Medulla oblongata (tissue), 1 donor: ENCODE measurements around the gene CLDN24.
"Not testable (repeated sequence)": the region's sequence is repeated elsewhere in the genome, so short reads cannot be mapped to it uniquely, and the experiment has no call there.

Experiments
- DNase-seq: peaks from one replicate; pipeline ENCODE4 v3.0.0-alpha.2; 2015; ENCODE audit errors: extremely low spot score

The CLDN24 gene

DNA sequence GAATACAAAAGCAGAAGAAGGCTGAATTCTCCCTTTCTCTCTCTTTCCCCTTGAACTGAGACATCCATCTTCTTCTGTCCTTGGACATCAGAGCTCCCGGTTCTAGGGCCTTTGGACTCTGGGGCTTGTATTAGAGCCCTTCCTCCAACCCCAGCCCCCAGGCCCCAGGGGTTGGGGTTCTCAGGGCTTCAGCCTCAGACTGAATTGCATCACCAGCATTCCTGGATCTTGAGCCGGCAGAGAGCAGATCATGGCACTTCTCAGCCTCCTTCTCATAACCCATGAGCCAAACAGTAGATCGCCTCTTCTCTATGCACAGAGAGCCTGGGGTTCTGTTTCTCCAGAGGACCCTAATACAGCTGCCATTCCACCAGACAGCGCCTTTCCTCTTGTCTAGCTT, 25.3 kb upstream of the CLDN24 start:
- DNase-seq: no peak

DNA sequence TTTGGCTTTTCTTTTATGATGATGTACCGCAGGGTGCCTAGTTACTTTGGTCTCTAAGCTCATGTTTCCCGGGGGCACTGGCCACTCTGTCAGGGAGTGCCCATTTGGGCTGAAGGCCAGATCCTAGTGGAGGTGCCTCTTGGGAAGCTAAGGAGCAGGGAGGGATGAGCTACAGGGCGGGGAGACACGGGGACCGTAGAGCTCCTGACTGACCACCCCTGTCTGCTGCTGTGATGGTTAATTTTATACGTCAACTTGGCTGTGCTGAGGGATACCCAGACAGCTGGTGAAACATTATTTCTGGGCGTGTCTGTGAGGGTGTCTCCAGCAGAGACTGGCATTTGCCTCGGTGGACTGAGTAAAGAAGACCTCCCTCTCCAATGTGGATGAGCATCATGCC, 24.9 kb upstream of the CLDN24 start:
- DNase-seq: no peak

DNA sequence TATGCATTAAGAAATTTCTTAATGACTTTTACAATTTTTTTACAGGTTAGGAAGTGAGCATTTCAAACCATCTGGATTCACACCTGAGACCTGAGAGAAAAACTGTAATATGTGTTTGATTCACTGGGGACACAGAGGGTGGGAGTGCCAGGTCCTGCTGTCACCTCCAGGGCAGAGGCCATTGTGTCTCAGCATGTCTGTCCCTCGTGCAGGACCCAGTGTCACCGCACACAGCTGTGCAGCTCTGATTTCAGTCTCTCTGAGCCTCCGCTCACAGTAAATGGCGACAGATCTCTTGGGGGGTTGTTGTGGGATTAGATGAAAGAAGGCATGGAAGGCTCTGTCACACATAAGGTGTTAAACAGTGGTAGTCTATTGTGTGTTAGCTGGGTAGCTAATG, 23.0 kb upstream of the CLDN24 start:
- DNase-seq: no peak

DNA sequence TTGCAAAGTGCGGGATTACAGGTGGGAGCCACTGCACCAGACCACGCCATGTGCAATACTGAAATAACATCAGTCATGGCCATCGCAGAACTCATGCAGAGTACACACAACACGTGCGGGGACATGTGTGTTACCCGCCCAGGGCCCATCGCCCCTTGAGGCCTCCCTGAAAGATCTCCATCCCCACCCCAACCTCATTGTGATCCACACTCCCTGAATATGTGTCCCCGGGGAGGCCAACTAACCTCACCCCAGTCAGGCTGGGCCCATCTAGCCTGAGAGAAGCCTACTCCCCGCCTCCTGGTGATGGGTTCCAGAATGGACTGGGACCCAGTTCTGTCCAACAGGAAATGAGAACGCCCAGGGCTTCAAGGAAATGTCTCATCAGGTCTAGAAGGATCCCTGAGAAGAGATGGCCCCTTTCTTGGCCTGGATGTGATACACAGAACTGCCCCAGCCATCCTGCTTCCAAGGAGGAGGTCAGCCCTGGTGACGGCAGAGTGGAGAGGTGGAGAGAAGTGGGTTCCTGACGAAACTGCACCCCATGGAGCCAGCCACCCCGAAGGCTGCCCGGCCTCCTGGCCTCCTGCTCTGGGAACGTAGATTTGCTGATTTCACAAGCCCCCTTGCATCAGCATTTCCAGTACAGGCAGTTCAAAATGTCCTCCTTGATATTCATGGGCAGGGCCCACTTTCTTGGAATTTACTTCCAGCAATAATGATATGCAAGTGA, 22.5 kb upstream of the CLDN24 start:
- DNase-seq: no peak

DNA sequence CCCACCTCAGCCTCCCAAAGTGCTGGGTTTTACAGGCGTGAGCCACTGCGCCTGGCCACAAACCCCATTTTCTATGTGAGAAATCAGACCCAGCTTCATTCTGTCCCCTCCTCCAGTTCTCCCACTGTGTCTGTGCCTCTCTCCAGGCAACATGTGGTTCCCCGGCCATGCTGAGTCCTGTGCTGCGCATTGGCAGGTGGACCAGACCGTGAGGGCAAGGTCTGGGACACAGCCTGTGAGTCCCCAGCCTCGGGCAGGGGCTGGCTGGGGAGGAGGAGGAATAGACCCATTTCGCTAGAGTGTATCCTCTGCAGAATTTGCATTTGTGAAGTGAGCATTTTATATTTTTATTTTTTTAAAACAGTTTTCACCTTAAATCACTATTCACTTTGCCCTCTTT, 21.5 kb upstream of the CLDN24 start:
- no peak for DNase-seq

DNA sequence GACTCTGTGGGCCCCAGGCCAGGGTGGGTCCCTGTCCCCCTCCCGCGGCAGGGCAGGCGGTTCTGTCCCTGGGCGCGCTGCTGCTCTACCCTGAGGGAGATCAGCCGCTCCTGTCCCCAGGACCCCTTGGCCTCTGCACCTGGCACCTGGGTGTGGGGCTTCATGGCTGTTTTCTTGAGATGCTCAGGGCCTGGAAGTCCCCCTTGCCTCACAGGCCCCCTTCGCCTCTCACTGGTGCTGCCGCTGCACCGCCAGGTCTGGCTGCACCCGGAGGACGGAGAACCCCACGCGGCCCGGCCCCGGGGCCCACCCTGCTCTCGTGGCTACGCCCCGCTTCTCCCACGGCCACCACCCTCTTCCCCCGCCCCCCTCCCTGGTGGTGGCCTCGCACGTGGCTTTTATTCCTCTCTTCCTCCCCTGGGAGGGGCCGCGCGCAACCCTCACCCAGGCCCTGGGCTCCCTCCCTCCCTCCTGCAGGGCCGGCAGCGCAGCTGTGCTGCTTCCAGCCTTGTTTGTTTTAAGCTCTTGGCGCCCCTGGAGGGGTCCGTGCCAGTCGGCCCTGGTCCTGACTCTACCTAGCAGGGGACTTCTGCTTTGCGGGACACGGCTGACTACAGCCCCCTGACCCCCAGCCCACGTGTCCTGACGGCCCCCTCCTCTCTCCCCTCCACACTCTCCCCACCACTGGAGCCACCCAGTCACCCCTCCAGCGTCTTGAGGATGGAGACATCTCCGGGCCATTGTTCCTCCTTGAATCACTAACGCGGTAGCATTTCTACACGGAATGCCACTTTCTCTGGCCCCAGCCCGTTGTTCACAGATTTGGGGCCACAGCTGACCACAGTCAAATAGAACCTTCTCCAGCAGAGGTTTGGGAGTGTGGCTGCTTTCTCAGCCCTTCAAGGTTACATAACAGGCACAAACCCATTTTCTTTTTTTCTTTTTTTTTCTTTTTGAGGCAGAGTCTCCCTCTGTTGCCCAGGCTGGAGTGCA, 20.6 kb upstream of the CLDN24 start:
- no peak for DNase-seq

DNA sequence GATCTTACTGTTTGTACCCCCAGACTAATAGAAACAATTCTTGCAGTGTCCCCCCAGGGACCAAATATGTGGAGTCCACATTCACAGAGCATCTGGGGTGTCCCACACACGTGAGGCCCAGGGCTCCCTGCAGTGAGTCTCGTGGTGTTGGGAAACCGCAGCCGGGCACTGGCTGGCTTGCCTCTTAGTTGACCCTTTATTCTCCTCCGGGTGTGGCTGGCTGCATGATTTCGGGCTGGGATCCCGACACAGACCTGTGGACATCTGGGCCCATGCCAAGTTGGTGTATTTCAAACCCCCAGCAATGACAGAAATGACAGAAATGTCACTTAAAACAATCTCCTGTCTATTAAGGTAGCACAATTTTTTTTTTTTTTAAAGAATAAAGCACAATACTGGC, 15.6 kb upstream of the CLDN24 start:
- no peak for DNase-seq

DNA sequence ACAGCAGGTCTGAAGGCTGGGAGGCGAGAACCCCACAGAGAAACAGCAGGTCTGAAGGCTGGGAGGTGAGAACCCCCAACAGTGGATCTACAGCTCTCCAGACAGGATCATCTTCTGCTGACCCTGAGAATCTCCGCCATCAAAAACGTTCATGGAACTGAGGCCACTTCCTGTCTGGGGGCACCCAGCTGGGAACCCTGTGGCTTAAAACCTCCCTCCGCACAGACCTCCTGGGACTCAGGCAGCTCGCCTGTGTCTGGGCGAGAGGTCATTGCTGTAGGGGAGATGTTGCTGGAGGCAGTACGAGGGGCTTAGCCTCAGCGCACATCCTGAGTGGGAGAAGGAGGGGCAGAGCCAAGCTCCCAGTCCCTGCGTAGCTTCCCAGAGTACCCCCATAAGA, 15.1 kb upstream of the CLDN24 start:
- DNase-seq: no peak

DNA sequence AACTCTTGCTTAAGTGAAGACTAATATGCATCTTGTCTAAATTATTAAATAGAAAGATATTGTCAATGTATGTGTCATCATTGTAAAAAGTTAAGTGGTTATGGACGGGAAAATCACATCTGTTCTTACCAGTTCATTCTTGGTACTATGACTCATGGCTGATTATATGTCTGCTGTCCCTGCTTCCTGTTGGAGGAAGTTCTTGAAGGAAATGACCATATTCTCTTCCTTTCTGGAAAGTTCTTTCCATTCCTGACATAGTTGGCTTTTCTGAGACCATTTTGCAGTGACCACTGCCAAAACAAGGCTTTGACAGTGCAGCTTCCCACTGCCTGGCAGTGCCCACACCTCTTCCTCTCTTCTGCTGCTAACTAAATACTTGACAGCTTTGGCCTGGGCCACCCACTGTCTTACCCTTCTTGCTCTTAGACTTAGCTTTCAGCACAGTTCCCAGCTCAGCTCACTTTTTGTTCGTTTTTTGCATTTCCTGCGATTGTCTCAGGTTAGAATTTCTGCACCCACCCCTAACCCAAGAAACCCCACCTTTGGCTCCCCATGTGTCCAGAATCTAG, 13.2 kb upstream of the CLDN24 start:
- no peak for DNase-seq

DNA sequence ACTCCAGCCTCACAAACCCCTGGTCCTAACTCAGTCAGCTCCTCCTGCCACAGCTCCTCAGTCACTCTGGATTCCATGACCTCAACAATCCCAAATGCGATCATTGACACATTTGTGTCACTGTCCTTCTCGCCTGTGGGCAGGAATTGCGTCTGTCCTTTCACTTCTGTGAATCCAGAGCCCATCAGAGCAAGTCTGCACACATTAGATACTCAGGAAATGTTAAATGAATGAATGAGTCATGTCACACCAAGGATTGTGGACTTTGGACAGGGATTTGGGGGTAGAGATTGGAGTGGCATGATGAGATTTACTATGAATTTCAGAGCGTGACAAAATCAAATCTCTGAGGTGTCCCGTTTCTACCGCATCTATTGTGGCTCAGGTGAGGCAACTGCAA, 11.8 kb upstream of the CLDN24 start:
- DNase-seq: no peak

DNA sequence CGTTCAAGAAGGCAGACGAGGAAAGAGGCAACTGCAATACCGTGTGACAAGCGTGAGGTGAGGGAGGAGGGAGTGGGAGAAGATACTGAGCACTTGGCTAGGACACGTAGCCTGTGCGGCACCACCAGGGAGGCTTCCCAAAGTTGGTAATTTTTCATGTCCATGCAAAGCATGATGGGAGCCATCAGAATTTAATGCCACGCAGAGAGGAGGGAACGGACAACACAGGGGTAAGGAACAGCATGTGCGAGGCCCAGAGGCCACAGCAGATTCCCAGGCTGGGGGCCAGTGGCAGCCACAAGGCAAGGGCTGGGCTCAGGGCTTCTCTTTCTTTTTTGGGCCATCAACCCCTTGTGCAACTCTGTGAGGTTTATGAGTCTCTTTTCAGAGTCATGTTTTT, 11.0 kb upstream of the CLDN24 start:
- no peak for DNase-seq

DNA sequence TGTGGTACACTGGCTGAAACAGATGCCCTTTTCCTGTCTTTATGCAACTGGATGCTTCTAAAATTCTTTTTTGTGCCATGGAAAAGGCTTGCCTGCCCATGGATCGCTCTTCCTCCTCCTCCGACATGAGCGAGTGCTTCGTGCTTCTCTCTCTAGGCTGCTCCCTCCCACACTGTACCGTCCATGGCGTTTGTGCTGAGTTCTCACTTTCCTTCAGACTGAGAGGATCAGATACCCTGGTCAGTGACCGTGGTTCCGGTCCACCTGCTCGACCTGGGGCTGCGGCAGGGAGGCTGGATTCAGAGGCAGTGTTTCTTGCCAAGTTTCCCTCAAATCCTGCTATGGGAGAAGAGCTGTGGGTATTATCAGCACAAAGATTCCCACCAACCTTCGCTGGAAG, 10.2 kb upstream of the CLDN24 start:
- no peak for DNase-seq

DNA sequence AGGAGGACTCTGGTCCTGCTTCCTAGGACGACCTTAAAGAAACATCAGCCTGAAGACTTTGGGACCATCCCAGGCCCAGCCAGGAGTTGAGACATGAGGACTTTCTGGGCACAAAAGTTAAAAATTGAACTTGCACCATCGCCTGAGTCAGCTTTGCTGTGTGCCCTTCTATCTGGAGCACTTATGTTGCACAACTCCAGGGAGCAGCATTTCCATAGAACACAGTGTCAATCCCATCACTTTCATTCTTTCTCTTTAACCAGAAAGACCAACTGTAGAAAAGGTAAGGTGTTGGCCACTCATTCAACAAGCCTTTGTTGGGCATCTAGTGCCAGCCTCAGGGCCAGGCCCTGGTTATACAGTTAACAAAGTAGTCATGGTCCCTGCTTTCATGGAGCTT, 8.6 kb upstream of the CLDN24 start:
- DNase-seq: no peak

DNA sequence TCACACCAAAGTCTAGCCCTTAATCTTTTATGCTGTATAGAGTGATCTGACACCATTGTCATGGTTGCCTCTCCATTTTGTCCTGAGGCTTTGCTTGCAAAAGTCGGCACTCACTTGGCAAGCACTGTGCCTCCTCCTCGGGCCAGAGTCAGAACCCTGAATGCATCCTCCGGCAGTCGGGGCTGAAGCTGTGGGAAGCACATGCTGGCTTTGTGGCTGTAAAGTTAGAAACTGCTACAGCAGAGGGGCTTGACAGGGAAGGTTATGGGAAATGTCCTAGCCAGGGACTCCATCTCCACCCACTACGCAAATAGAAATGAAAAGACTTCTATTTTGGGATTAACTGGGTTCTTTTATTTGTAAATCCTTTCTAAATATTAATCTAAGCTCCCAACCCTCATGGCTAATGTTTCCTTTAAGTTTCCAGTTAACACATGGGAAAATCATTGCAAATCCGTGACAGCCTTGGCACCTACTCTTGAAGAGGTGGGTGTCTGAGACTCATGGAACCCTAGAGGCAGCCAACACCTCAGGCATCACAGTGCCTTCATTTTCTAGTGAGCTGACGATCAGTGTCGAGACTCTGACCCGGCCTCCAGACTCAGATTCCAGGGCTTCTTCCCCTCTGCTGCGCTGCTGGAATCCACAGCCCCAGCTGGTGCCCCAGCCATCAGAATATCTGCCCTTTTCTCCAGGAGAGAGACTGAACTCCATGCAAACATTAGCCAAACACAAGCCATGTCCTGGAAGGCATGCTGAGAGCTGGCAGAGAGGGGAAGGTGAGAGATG, 7.9 kb upstream of the CLDN24 start:
- DNase-seq: no peak

DNA sequence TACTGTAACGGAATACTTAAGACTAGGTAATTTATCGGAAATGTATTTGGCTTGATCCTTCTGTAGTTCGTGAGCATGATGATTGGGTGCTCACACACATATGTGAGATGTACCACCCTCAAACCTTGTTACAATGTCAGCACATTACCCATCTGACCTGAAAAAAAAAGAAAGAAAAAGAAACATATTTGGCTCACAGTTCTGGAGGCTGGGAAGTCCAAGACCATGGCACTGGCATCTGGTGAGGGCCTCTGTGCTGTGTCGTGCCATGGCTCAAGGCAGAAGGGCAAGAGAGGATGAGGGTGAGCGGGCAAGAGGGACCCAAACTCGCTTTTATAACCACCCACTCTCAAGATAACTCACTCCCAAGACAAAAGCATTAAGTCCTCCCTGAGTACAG, 7.0 kb upstream of the CLDN24 start:
- no peak for DNase-seq

DNA sequence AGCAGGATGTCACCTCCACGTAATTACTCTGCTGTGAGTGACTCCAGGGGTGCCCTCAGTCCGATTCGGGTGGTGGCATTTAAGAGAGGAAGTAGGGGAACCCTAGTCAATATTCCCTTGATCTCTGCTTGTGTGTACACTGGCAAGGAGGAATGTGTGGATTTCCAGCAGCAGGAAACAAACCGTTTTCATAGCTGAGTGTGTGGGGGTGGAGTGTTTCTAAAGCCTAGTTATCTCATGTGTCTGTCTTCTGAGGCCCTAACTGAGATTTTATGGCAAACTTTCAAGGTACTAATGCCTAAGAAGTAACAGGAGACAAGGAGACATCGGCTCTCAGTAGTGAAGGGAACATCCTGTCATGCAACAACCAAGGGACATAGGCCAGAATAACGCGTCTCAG, 6.6 kb upstream of the CLDN24 start:
- DNase-seq: no peak

DNA sequence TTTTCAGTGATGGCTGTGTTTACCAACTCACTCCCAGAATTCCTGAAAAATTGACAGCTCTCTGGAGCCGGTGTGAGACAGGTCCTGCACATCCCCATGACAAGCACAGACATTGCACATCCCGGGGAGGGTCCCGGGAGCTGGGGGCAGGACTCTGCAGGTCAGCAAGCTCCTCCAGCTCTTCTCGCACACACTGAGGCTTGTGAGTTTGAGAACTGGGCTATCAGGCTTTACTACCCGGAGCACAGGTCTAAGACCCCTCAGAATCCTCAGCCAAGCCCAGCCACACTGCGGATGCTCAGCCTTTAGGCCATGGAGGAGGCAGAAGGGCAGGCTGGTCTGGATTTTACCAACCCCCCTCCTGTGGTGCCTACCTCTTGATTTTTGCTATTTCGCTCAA, 5.6 kb upstream of the CLDN24 start:
- no peak for DNase-seq

DNA sequence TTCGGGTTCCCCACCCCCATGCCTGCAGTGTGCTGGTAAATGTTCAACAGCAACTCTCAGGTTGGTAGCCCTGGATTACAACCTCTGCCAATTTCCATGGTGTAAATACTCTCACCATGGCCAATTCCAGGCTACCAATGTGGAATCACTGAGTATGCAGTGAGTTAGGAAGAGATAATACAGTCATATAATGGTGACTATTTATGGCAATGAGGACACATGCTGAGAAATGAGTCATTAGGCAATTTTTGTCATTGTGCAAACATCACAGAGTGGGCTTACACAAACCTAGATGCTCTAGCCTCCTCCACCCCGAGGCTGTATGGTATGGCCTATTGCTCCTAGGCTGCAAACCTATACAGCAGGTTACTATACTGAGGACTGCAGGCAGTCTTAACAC, 4.6 kb upstream of the CLDN24 start:
- DNase-seq: no peak

DNA sequence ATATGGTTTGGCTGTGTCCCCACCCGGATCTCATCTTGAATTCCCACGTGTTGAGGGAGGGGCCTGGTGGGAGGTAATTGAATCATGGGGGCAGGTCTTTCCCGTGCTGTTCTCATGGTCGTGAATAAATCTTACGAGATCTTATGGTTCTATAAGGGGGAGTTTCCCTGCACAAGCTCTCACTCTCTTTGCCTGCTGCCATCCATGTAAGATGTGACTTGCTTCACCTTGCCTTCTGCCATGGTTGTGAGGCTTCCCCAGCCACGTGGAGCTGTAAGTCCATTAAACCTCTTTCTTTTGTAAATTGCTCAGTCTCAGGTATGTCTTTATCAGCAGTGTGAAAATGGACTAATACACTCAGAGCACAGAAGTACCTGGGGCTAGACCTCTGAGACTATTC, 4.2 kb upstream of the CLDN24 start:
- not testable (repeated sequence) for DNase-seq

DNA sequence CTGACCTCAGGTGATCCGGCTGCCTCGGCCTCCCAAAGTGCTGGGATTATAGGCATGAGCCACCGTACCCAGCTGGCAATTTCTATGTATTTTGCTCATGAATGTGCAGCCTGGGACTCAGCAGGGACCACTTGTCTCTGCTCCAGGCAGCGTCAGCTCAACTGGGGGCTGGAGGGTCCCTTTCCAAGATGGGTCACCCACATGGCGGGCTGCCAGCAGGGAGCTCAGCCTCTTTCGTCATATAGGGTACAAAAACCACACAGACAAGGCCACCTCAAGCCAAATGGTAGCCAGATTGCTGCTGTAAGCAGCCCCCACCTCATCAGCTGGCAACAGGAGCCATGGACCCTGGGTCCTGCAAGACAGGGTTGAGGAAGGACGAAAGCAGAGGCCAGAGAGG, 2.4 kb upstream of the CLDN24 start:
- no peak for DNase-seq

DNA sequence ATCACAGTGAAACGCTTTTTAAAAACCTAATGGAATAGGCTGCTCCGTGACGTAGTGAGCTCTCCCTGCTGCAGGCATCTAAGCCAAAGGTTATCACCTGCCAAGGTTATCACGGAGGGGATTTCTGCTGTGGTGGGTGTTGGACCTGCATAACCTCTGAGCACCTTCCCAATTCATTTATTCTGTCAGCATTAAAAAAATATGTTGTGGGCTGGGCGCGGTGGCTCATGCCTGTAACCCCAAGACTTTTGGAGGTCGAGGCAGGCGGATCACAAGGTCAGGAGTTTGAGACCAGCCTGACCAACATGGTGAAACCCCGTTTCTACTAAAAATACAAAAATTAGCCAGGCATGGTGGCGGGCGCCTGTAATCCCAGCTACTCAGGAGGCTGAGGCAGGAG, 1.8 kb upstream of the CLDN24 start:
- DNase-seq: not testable (repeated sequence)

DNA sequence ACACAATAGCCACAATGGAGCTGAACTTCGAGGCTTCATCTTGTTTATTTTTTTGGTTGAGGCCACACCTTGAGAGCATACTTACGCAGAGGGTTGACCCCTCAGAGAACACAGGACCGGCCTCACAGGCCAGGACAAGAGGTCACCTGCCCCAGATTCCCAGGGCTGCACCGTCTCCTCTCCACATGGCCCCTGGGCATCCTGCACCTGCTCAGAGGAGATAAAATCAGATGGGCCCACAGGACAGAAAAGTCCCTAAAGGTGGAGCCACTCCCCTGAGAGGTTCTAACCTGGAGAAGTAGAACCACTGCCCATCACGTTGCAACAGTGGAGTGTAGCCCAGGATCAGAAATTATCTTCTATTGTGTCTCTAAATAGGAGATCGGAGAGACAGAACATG, 1.1 kb upstream of the CLDN24 start:
- no peak for DNase-seq
